H1 (cell line): ENCODE data around the gene NBAS. TPM values are rescaled to one million over a fixed set of nuclear protein-coding genes. Genes with fewer than 3 reads are reported as not detected.

Source experiments
- CHD1 ChIP-seq: IDR thresholded peaks from 2 replicates; pipeline ENCODE4 v1.6.1; 2012; ENCODE audit warnings: low read depth, low read length, improper control_type of control experiment
- CHD2 ChIP-seq: IDR thresholded peaks from 2 replicates; pipeline ENCODE4 v1.6.1; 2012; ENCODE audit warnings: low read length, improper control_type of control experiment
- JUND ChIP-seq: IDR thresholded peaks from 2 replicates; pipeline ENCODE4 v1.6.1; 2011; ENCODE audit warnings: mild to moderate bottlenecking, improper control_type of control experiment, low read length
- POLR2A ChIP-seq, 2 experiments: IDR thresholded peaks; 1 replicate in 1 of 2; 2 replicates in 1 of 2; pipeline ENCODE4 v1.6.1; 2011; ENCODE audit warnings: low read depth in 2 of 2, low read length in 2 of 2, mild to moderate bottlenecking in 2 of 2; ENCODE audit errors: control extremely low read depth in 1 of 2
- SP4 ChIP-seq: IDR thresholded peaks from 2 replicates; pipeline ENCODE4 v1.6.1; 2012; ENCODE audit warnings: low read length, inconsistent platforms
- polyA plus RNA-seq, 7 experiments: library from polyadenylated mRNA; depleted of rRNA in 3 of 7; stranded (reverse) in 5 of 7; unstranded in 2 of 7; fragments of >200 nt in 5 of 7; fragments of 200-250 nt in 2 of 7; gene quantifications; 1 replicate in 5 of 7; 2 replicates in 1 of 7; 4 replicates in 1 of 7; pipeline versions ENCODE4 v1.2.1 to v1.2.3, GENCODE V29; 2011 to 2013; ENCODE audit warnings: missing spikeins in 2 of 7, mixed read lengths in 2 of 7
- total RNA-seq: library from RNA; stranded (reverse); fragmentation: NEBNext Ultra II Directional; extraction: Animal tissue kit (Norgen Biotek cat#: 25700); gene quantifications from 2 replicates; pipeline ENCODE4 v1.2.1, GENCODE V29; 2021

NBAS gene
- total and polyA plus RNA-seq, 2 of the 8 experiments (the other 6 are each of a cell fraction or from before 2014, with no cell fraction given) = 19.6 to 34.8 TPM

- TF ChIP-seq SP4 (no peak), JUND (no peak), CHD2 (no peak), CHD1 (no peak), POLR2A (IDR thresholded peaks at IDR 0.05; ENCODE audit: control extremely low read depth in 1 of 2, low read depth in 2 of 2, low read length in 2 of 2) (no peak)
Observed at GRCh38 chr2:15218423-15219086, 342.6 kb downstream of the NBAS start (continued).
